NCI-H82 treated with DMSO at 0.1 percent for 48 hours (cell line): ENCODE measurements around the gene HDHD2.
"Not testable (repeated sequence)": the region's sequence is repeated elsewhere in the genome, so short reads cannot be mapped to it uniquely, and the experiment has no call there.

Experiments used
- DNase-seq: peaks from one replicate; lab custom pipeline; 2025; ENCODE audit not compliant: unreplicated experiment; lab: John Stamatoyannopoulos, UW

The HDHD2 gene, protein sequence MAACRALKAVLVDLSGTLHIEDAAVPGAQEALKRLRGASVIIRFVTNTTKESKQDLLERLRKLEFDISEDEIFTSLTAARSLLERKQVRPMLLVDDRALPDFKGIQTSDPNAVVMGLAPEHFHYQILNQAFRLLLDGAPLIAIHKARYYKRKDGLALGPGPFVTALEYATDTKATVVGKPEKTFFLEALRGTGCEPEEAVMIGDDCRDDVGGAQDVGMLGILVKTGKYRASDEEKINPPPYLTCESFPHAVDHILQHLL

GRCh38 chr18:47150029-47150823 lies at the start of gene HDHD2:
Gene HDHD2, minus strand, starts transcription at chr18:47150500. Its CDS starts 14,061 bp downstream, at chr18:47136439.
- peak; percentile 39 for DNase-seq

DNA sequence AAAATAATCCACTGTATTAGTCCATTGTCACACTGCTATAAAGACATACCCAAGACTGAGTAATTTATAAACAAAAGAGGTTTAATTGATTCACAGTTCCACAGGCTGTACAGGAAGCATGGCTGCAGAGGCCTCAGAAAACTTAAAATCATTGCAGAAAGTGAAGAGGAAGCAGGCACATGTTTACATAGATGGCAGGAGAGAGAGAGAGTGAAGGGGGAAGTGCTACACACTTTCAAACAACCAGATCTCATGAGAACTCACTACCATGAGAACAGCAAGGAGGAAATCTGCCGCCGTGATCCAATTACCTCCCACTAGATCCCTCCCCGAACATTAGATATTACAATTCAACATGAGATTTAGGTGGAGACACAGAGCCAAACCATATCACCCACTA lies 45.7 kb upstream of the HDHD2 start:
- not testable (repeated sequence) for DNase-seq

DNA sequence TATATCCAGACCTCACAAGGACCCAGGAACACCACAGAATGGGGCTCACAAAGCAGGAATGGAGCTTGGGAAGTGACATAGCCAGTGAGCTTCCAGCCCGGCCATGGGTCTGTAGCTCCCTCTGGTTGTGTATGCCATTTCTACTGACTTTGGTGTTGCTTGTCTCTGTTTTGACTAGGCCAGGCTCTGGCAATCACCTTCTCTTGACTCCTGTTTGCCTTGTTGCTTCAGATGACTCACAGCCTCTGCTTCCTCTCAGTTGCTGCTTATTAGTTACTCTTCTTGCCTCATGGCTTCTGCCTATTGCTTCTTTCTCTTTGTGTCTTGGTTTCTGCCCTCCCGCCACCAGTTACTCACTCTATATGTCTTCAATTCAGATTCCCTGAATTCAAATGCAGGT lies 41.7 kb upstream of the HDHD2 start:
- no peak for DNase-seq

- DNase-seq: no peak
These were observed 37.4 kb upstream of the HDHD2 start for GRCh38 chr18:47187721-47188120.

DNA sequence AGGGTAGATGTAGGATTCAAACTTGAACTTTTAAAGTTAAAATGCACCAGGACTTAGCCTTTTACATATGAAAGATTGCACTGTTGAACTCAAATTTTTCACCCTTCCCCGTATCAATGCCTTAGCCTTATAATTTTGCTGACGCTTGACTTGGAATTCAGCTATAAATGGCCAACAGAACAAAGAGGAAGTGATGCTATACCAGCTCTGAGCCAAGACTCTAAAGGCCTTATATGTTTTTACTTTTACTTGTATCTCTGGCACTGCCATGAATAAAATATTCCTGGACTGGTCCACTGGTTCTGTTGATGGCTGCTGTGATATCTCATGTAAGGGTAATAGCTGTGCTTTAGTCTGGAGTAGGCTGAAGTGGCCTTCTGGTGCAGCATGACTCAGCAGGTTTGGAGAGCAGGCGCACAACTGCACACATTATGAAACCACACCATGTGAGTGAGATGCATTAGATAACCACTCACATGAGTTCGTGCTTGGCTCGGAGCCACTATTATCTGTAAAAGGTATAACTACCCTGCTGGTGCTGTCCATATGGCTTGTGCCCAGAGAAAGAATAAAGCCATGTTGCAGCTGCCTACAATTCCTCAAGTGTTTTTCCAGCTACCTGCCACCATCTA lies 34.2 kb upstream of the HDHD2 start:
- DNase-seq: no peak

GRCh38 chr18:47182156-47182555 lies 31.9 kb upstream of the HDHD2 start:
- DNase-seq: not testable (repeated sequence)

DNA sequence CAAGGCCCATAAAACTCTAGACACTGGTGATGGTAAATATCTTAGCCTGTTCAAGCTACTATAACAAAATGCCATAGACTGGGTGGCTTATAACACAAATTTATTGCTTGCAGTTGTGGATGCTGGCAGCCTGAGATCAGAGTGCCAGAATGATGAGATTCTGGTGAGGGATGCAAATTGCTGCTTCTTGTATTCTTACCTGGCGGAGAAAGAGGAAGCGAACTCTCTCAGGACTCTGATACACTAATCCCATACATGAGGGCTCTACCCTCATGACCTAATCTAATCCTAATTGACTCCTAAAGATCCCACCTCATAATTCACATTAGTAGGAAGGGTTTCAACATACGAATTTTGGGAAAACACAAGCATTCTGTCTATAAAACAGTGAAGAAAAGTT lies 30.5 kb upstream of the HDHD2 start:
- no peak for DNase-seq

- peak; percentile 47 for DNase-seq
These were observed 29.2 kb upstream of the HDHD2 start for GRCh38 chr18:47179520-47179919.

DNA sequence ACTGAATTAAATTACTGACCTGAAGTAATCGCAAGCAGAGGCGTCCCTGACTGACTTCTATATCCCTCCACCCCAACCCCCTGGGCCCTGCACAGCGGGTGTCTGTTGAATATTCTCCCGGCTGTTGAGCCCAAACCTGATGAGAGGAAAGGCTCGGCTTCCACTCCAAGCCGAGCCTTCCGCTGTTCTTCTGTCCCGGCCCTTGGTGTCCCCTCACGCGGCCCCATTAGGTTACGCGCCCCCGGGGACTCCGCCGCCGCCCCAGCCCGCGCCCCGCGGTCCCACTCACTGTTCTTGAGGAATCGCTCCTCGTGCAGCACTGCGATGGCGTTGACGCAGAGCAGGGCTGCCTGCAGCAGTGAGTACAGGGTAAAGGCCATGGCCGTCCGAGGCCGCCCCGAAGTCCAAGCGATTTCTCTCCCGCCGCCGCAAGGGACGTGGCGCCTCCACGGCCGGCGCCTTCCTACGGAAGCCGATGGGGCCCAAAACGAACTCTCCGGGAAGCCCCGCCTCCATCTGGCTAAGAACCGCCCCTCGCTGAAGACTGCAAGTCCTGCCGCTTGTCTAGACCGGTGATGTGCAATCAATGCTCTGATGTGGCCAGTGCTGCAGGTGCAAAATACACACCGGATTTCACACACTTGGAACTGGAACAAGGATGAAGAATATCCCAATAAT lies 25.7 kb upstream of the HDHD2 start, which contains the start of gene IER3IP1:
TSS of gene IER3IP1 (minus strand) at position 467 of the 678 bp plus-strand sequence. CDS start at position 380, 87 bp downstream.
- peak; percentile 58 for DNase-seq

DNA sequence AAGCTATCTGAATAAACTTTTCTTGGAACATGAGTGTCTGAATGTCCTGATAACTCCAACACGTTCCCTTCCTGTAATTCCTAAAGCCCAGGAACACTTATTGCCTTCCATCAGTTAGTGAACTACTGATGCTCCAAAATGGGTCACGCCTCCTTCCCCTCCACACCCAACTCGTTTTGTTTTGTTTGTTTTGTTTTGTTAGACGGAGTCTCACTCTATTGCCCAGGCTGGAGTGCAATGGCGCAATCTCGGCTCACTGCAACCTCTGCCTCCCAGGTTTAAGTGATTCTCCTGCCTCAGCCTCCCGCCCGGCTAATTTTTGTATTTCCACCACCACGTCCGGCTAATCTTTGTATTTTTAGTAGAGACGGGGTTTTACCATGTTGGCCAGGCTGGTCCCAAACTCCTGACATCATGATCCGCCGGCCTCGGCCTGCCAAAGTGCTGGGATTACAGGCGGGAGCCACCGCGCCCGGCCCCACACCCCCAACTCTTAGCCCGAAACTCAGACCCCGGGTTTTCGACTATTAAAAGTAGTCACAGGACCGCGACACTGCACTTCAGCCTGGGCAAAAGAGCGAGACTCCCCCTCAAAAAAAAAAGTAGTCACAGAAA lies 25.1 kb upstream of the HDHD2 start:
- DNase-seq: no peak

- no peak for DNase-seq
These were observed 24.3 kb upstream of the HDHD2 start for GRCh38 chr18:47174545-47175116.

- DNase-seq: no peak
These were observed 22.2 kb upstream of the HDHD2 start for GRCh38 chr18:47172476-47172875.

DNA sequence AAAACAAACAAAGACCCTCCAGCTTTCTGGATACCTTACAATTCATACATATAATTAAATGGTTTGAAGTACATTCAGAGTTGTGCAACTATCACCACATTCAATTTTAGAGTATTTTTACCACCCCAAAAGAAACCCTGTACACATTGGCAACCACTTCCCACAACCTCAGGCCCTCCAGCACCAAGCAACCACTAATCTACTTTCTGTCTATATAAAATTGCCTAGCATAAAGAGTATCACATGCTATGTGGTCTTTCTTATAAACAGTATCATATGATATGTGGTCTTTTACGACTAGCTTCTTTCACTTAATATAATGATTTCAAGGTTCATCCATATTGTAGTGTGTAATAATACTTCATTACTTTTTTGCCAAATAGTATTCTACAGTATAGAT lies 18.6 kb upstream of the HDHD2 start:
- DNase-seq: no peak

- no peak for DNase-seq
These were observed 18.2 kb upstream of the HDHD2 start for GRCh38 chr18:47168509-47168908.

DNA sequence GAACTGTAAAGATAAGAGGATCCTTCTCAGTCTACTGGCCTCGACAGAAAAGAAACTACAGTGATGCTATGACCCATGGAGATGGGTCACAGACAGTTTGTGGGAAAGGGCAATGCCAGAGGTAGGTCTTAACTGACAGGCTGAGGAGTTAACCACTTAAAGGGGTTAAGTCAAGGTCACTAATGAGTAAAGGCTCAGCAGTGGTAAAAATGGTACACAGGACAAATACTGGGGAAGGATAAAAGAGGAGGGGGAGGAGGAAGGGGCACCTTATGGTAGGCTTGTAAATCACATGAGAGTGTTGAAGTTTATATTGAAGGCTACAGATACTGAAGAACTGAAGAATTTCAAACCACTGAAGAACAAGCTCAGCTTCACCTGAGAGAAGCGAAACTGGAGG lies 16.0 kb upstream of the HDHD2 start:
- DNase-seq: no peak

GRCh38 chr18:47163241-47163640 lies 12.9 kb upstream of the HDHD2 start:
- no peak for DNase-seq

DNA sequence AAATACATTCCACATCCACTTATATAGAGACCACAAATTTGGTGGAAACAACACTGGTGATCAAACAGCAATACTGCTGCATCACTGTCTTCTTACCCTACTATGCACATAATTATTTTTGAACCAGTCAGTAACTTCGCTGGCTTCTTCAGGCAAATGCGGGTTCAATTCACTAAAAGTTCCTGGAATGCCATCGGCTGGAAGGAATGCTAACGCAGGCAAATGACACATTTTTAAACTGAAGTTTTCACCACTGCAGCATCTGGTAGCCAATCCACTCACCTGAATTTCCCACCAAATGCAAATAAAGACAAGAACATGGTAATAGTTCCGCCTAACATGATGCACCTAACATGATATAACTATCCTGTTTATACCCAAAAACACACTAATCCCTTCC lies 10.0 kb upstream of the HDHD2 start:
- DNase-seq: no peak

DNA sequence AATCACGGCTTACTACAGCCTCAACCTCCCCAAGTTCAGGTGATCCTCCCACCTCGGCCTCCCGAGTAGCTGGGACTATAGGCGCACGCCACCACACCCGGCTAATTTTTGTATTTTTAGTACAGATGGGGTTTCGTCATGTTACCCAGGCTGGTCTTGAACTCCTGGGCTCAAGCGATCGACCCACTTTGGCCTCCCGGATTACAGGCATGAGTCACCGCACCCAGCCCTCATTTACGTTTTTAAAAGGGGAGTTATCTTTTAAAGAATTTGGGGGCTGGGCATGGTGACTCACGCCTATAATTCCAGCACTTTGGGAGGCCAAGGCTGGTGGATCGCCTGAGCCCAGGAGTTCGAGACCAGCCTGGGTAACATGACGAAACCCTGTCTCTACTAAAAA lies 8.1 kb upstream of the HDHD2 start:
- DNase-seq: not testable (repeated sequence)

GRCh38 chr18:47151439-47151838 lies 1.1 kb upstream of the HDHD2 start:
- no peak for DNase-seq

GRCh38 chr18:47150824-47151366 lies 595 bp upstream of the HDHD2 start:
- no peak for DNase-seq
